GM04503 (cell line): ENCODE measurements around the gene MMP24.
"Not testable (repeated sequence)": the region's sequence is repeated elsewhere in the genome, so short reads cannot be mapped to it uniquely, and the experiment has no call there.

Experiments used
- DNase-seq: peaks from one replicate; pipeline ENCODE4 v3.0.0-alpha.2; 2012; ENCODE audit warnings: low read depth

The MMP24 gene

GRCh38 chr20:35260426-35260825, 33.9 kb downstream of the MMP24 start:
- no peak for DNase-seq

GRCh38 chr20:35262321-35262720, 35.8 kb downstream of the MMP24 start:
- DNase-seq = not testable (repeated sequence)

GRCh38 chr20:35262731-35263531, 36.4 kb downstream of the MMP24 start:
- not testable (repeated sequence) for DNase-seq

GRCh38 chr20:35263532-35264341, 37.2 kb downstream of the MMP24 start:
- no peak for DNase-seq

GRCh38 chr20:35264755-35265154, 38.3 kb downstream of the MMP24 start:
- no peak for DNase-seq

GRCh38 chr20:35267092-35267491, 40.6 kb downstream of the MMP24 start:
- DNase-seq = no peak

- DNase-seq = no peak
Observed at GRCh38 chr20:35269055-35269781, 42.7 kb downstream of the MMP24 start.

- DNase-seq = no peak
Observed at GRCh38 chr20:35270021-35270902, 43.8 kb downstream of the MMP24 start.

- no peak for DNase-seq
Observed at GRCh38 chr20:35271073-35271882, 44.8 kb downstream of the MMP24 start.

- DNase-seq = no peak
Observed at GRCh38 chr20:35271904-35272303, 45.4 kb downstream of the MMP24 start.

GRCh38 chr20:35273449-35274171, 47.1 kb downstream of the MMP24 start:
- no peak for DNase-seq

GRCh38 chr20:35274172-35275092, 47.9 kb downstream of the MMP24 start:
- DNase-seq = no peak

- DNase-seq = no peak
Observed at GRCh38 chr20:35275741-35276251, 49.3 kb downstream of the MMP24 start.

- DNase-seq = no peak
Observed at GRCh38 chr20:35276408-35276807, 49.9 kb downstream of the MMP24 start.

- no peak for DNase-seq
Observed at GRCh38 chr20:35277127-35277526, 50.6 kb downstream of the MMP24 start.

- DNase-seq = peak; percentile 55
Observed at GRCh38 chr20:35277531-35278395, 51.3 kb downstream of the MMP24 start, which contains the start of gene MMP24OS. Gene MMP24OS (minus strand): TSS chr20:35278122. CDS start chr20:35277929, 193 bp downstream.

GRCh38 chr20:35279040-35279439, 52.5 kb downstream of the MMP24 start:
- DNase-seq = no peak
